ENCODE results near the gene MPPED1.

The MPPED1 gene

DNA sequence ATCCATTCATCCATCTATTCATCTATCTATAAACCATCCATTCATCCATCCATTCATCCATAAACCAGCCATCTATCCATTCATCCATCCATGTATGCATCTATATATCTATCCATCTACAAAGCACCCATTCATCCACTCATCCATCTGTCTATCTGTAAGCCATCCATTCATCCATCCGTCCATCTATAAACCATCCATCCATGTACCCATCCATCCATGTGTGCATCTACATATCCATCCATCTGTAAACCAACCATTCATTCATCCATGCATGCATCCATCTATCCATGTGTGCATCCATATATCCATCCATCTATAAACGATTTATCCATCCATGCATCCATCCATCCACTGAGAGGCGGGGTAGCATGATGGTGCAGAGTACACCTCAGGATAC, 58.4 kb downstream of the MPPED1 start:
- TF ChIP-seq TAF1 (IDR thresholded peaks at IDR 0.05; ENCODE audit: low read depth, low read length) (no peak), PAX5 (IDR thresholded peaks at IDR 0.05; ENCODE audit: insufficient read depth, low read length, severe bottlenecking) (no peak), POLR2AphosphoS5 (IDR thresholded peaks at IDR 0.05; ENCODE audit: low read depth, low read length) (no peak), SPI1 (IDR thresholded peaks at IDR 0.05; ENCODE audit: low read depth, low read length) (no peak), POU2F2 (IDR thresholded peaks at IDR 0.05; ENCODE audit: low read depth, low read length) (no peak), POLR2A (IDR thresholded peaks at IDR 0.05; ENCODE audit: low read depth, low read length) (no peak)
- FAIRE-seq (no peak), DNase-seq (ENCODE audit: insufficient read length, low spot score) (no peak)

DNA sequence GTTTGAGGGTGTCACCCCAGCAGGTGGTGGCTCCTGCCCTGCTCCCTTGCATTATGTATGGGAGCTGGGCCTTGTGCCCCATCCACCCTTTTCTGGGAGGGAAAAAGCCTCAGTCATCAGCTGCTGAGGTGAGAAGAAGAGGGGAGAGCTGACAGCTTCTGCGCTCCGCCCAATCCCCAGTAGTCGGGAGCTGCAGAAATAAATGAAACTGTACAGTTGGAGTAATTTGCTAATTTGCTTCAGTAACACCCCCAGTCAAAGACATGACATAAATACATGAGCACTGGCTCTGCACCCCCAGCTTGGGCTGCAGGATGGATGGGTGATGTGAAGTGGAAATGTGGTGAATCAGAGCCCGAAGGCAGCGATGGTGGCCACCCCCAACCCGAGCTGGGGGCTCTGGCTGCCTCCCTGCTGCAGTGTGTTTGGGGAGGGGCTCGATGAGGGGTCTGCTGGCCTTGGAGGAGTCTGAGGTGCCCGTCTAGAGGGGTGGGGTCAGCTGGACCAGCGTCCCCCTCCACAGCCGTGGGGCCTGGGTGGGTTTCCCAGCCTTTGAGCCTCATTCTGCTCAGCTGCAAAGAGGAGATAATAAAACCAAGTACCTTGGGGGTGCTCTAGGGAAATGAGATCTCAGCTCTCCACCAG, 59.2 kb downstream of the MPPED1 start:
- DNase-seq (ENCODE audit: insufficient read length, low spot score) (no peak), FAIRE-seq (no peak)
- TF ChIP-seq SPI1 (IDR thresholded peaks at IDR 0.05; ENCODE audit: low read depth, low read length) (no peak), POLR2A (IDR thresholded peaks at IDR 0.05; ENCODE audit: low read depth, low read length) (no peak), PAX5 (IDR thresholded peaks at IDR 0.05; ENCODE audit: insufficient read depth, low read length, severe bottlenecking) (no peak), TAF1 (IDR thresholded peaks at IDR 0.05; ENCODE audit: low read depth, low read length) (no peak), POLR2AphosphoS5 (IDR thresholded peaks at IDR 0.05; ENCODE audit: low read depth, low read length) (no peak), POU2F2 (IDR thresholded peaks at IDR 0.05; ENCODE audit: low read depth, low read length) (no peak)

- DNase-seq (ENCODE audit: insufficient read length, low spot score), result no peak
- no peak for FAIRE-seq
- TF ChIP-seq POLR2A (IDR thresholded peaks at IDR 0.05; ENCODE audit: low read depth, low read length) (no peak), POLR2AphosphoS5 (IDR thresholded peaks at IDR 0.05; ENCODE audit: low read depth, low read length) (no peak), TAF1 (IDR thresholded peaks at IDR 0.05; ENCODE audit: low read depth, low read length) (no peak), PAX5 (IDR thresholded peaks at IDR 0.05; ENCODE audit: insufficient read depth, low read length, severe bottlenecking) (no peak), POU2F2 (IDR thresholded peaks at IDR 0.05; ENCODE audit: low read depth, low read length) (no peak), SPI1 (IDR thresholded peaks at IDR 0.05; ENCODE audit: low read depth, low read length) (no peak)
Observed at GRCh38 chr22:43471606-43472135, 59.9 kb downstream of the MPPED1 start.

- no peak for FAIRE-seq
- no peak for DNase-seq (ENCODE audit: insufficient read length, low spot score)
- no peak for TF ChIP-seq POU2F2 (IDR thresholded peaks at IDR 0.05; ENCODE audit: low read depth, low read length)
- TF ChIP-seq POLR2AphosphoS5 (IDR thresholded peaks at IDR 0.05; ENCODE audit: low read depth, low read length), result no peak
- TF ChIP-seq PAX5 (IDR thresholded peaks at IDR 0.05; ENCODE audit: insufficient read depth, low read length, severe bottlenecking), result no peak
- TF ChIP-seq SPI1 (IDR thresholded peaks at IDR 0.05; ENCODE audit: low read depth, low read length), result no peak
- TF ChIP-seq POLR2A (IDR thresholded peaks at IDR 0.05; ENCODE audit: low read depth, low read length), result no peak
- no peak for TF ChIP-seq TAF1 (IDR thresholded peaks at IDR 0.05; ENCODE audit: low read depth, low read length)
Observed at GRCh38 chr22:43473031-43473430, 61.2 kb downstream of the MPPED1 start.

GRCh38 chr22:43473441-43473840, 61.6 kb downstream of the MPPED1 start:
- no peak for DNase-seq (ENCODE audit: insufficient read length, low spot score)
- FAIRE-seq, result no peak
- no peak for TF ChIP-seq TAF1 (IDR thresholded peaks at IDR 0.05; ENCODE audit: low read depth, low read length)
- no peak for TF ChIP-seq PAX5 (IDR thresholded peaks at IDR 0.05; ENCODE audit: insufficient read depth, low read length, severe bottlenecking)
- no peak for TF ChIP-seq SPI1 (IDR thresholded peaks at IDR 0.05; ENCODE audit: low read depth, low read length)
- TF ChIP-seq POLR2AphosphoS5 (IDR thresholded peaks at IDR 0.05; ENCODE audit: low read depth, low read length), result no peak
- no peak for TF ChIP-seq POLR2A (IDR thresholded peaks at IDR 0.05; ENCODE audit: low read depth, low read length)
- no peak for TF ChIP-seq POU2F2 (IDR thresholded peaks at IDR 0.05; ENCODE audit: low read depth, low read length)

DNA sequence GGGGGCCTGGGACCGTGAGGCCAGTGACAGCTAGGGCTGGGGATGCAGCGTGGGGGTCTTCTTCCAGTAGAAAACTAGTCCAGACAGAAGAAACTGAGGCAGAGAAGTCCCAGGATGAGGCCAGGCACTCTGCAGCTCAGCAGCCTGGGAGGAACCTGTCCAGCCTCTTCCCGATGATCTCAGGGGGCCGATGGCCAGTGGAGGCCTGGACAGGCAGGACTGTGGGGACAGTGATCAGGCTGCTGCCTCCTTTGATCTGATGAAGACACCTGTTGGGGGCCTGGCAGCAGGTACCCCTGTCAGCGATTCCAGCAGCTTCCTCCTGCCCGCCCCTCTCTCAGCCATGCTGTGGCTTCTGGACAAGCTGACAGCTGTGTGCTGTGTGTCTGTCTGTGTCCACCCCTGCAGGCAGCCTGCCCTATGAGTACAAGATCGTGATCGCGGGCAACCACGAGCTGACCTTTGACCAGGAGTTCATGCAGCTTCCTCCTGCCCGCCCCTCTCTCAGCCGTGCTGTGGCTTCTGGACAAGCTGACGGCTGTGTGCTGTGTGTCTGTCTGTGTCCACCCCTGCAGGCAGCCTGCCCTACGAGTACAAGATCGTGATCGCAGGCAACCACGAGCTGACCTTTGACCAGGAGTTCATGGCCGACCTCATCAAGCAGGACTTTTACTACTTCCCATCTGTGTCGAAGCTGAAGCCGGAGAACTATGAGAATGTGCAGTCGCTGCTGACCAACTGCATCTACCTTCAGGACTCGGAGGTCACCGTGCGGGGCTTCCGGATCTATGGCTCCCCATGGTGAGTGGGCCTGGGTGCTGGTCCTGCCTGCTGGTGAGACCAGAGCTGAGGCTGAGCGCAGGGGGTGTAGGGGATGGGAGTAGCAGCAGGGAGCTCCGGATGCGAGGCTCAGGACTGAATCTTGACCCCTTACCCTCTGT, 62.6 kb downstream of the MPPED1 start:
- no peak for TF ChIP-seq PAX5 (IDR thresholded peaks at IDR 0.05; ENCODE audit: insufficient read depth, low read length, severe bottlenecking)
- no peak for TF ChIP-seq POU2F2 (IDR thresholded peaks at IDR 0.05; ENCODE audit: low read depth, low read length)
- TF ChIP-seq SPI1 (IDR thresholded peaks at IDR 0.05; ENCODE audit: low read depth, low read length), result no peak
- TF ChIP-seq TAF1 (IDR thresholded peaks at IDR 0.05; ENCODE audit: low read depth, low read length), result no peak
- no peak for TF ChIP-seq POLR2AphosphoS5 (IDR thresholded peaks at IDR 0.05; ENCODE audit: low read depth, low read length)
- TF ChIP-seq POLR2A (IDR thresholded peaks at IDR 0.05; ENCODE audit: low read depth, low read length), result no peak
- FAIRE-seq (no peak), DNase-seq (ENCODE audit: insufficient read length, low spot score) (no peak)

GRCh38 chr22:43475549-43476076, 63.8 kb downstream of the MPPED1 start:
- FAIRE-seq (no peak), DNase-seq (ENCODE audit: insufficient read length, low spot score) (no peak)
- TF ChIP-seq POLR2AphosphoS5 (IDR thresholded peaks at IDR 0.05; ENCODE audit: low read depth, low read length), result no peak
- TF ChIP-seq POLR2A (IDR thresholded peaks at IDR 0.05; ENCODE audit: low read depth, low read length), result no peak
- TF ChIP-seq POU2F2 (IDR thresholded peaks at IDR 0.05; ENCODE audit: low read depth, low read length), result no peak
- no peak for TF ChIP-seq SPI1 (IDR thresholded peaks at IDR 0.05; ENCODE audit: low read depth, low read length)
- no peak for TF ChIP-seq TAF1 (IDR thresholded peaks at IDR 0.05; ENCODE audit: low read depth, low read length)
- no peak for TF ChIP-seq PAX5 (IDR thresholded peaks at IDR 0.05; ENCODE audit: insufficient read depth, low read length, severe bottlenecking)

GRCh38 chr22:43476341-43476740, 64.5 kb downstream of the MPPED1 start:
- FAIRE-seq (no peak), DNase-seq (ENCODE audit: insufficient read length, low spot score) (no peak)
- TF ChIP-seq POLR2AphosphoS5 (IDR thresholded peaks at IDR 0.05; ENCODE audit: low read depth, low read length), result no peak
- no peak for TF ChIP-seq POLR2A (IDR thresholded peaks at IDR 0.05; ENCODE audit: low read depth, low read length)
- TF ChIP-seq SPI1 (IDR thresholded peaks at IDR 0.05; ENCODE audit: low read depth, low read length), result no peak
- no peak for TF ChIP-seq PAX5 (IDR thresholded peaks at IDR 0.05; ENCODE audit: insufficient read depth, low read length, severe bottlenecking)
- no peak for TF ChIP-seq POU2F2 (IDR thresholded peaks at IDR 0.05; ENCODE audit: low read depth, low read length)
- no peak for TF ChIP-seq TAF1 (IDR thresholded peaks at IDR 0.05; ENCODE audit: low read depth, low read length)

All from GM12891 (cell line).